Mesothelial cell of epicardium (in vitro differentiated cells): Measurements from ENCODE around the gene MSRB3. TPM values are rescaled to one million over a fixed set of nuclear protein-coding genes. Genes with fewer than 3 reads are reported as not detected.

Source experiments
- DNase-seq, 2 experiments: peaks; one replicate each; pipeline ENCODE4 v3.0.0; 2021; ENCODE audit warnings: low spot score in 2 of 2; ENCODE audit not compliant: unreplicated experiment in 2 of 2
- H3K27ac Mint-ChIP-seq: 2 replicates; pipeline ENCODE4 v1.8.0; 2021; ENCODE audit warnings: mixed read lengths
- H3K27me3 Mint-ChIP-seq: 2 replicates; pipeline ENCODE4 v1.8.0; 2021; ENCODE audit warnings: low read depth, mixed read lengths
- H3K36me3 Mint-ChIP-seq: 2 replicates; pipeline ENCODE4 v1.8.0; 2021; ENCODE audit warnings: mixed read lengths
- H3K4me1 Mint-ChIP-seq: 2 replicates; pipeline ENCODE4 v1.8.0; 2021; ENCODE audit warnings: mixed read lengths
- H3K4me3 Mint-ChIP-seq: 2 replicates; pipeline ENCODE4 v1.8.0; 2021; ENCODE audit warnings: mild to moderate bottlenecking, moderate library complexity, mixed read lengths
- H3K9me3 Mint-ChIP-seq: 2 replicates; pipeline ENCODE4 v1.8.0; 2021; ENCODE audit warnings: mixed read lengths
- total RNA-seq: library from RNA; stranded (reverse); gene quantifications from 3 replicates; pipeline ENCODE4 v1.2.1, GENCODE V29; 2021
- TF ChIP-seq, protein P1 (sequence below): fragments of 200-600 bp; sonication (generic); IDR thresholded peaks from one replicate; pipeline ENCODE4 v1.5.0; 2021; ENCODE audit warnings: antibody characterized with exemption; ENCODE audit not compliant: unreplicated experiment

MSRB3 gene
- total RNA-seq, 1 donor from 2014 or later, result 20.4 TPM

DNA sequence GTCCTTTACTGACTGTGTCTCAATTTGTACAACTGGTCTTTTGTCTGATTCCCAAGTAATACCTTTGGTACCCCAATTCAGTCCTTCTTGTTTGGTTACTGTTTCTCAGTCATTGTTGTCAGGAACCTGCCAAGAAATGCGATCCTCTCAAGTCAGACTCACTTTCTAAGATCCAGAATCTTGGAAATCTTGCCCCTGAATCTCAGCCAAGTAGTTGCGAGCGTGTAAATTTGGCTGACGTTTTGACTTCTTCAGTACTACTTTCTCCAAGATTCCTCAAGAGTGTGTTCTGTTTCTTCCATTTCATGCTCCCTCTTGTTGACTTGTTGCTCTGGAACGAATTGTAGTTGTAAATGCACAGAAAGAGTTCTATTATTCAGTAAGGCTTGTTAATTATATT is 114.0 kb downstream of the MSRB3 start:
- Mint-ChIP-seq H3K36me3 (peaks cover 26% of the 10 kb centered on the region), H3K27ac (no peak overlapping the region), H3K27me3 (no peaks in the 10 kb centered on the region), H3K4me1 (peaks cover 43% of the 10 kb centered on the region), H3K9me3 (peaks cover 27% of the 10 kb centered on the region), H3K4me3 (no peak overlapping the region)
- TF ChIP-seq, protein P1, sequence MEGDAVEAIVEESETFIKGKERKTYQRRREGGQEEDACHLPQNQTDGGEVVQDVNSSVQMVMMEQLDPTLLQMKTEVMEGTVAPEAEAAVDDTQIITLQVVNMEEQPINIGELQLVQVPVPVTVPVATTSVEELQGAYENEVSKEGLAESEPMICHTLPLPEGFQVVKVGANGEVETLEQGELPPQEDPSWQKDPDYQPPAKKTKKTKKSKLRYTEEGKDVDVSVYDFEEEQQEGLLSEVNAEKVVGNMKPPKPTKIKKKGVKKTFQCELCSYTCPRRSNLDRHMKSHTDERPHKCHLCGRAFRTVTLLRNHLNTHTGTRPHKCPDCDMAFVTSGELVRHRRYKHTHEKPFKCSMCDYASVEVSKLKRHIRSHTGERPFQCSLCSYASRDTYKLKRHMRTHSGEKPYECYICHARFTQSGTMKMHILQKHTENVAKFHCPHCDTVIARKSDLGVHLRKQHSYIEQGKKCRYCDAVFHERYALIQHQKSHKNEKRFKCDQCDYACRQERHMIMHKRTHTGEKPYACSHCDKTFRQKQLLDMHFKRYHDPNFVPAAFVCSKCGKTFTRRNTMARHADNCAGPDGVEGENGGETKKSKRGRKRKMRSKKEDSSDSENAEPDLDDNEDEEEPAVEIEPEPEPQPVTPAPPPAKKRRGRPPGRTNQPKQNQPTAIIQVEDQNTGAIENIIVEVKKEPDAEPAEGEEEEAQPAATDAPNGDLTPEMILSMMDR, result no peak
- no peak for DNase-seq

DNA sequence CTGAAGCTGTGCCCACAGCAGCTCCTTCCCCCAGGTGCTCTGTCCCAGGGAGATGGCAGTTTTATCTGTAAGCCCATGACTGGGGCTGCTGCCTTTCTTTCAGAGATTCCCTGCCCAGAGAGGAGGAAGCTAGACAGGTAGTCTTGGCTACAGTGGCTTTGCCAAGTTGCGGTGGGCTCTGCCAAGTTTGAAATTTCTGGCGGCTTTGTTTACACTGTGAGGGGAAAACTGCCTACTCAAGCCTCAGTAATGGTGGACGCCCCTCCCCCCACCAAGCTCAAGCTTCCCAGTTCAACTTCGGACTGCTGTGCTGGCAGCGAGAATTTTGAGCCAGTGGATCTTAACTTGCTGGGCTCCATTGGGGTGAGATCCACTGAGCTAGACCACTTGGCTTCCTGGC is 124.7 kb downstream of the MSRB3 start:
- TF ChIP-seq, protein P1, result no peak
- Mint-ChIP-seq H3K9me3 (peaks cover 60% of the 10 kb centered on the region), H3K36me3 (peaks cover 52% of the 10 kb centered on the region), H3K4me1 (peaks cover 3% of the 10 kb centered on the region), H3K27me3 (no peaks in the 10 kb centered on the region), H3K27ac (no peak overlapping the region), H3K4me3 (no peak overlapping the region)
- no peak for DNase-seq

DNA sequence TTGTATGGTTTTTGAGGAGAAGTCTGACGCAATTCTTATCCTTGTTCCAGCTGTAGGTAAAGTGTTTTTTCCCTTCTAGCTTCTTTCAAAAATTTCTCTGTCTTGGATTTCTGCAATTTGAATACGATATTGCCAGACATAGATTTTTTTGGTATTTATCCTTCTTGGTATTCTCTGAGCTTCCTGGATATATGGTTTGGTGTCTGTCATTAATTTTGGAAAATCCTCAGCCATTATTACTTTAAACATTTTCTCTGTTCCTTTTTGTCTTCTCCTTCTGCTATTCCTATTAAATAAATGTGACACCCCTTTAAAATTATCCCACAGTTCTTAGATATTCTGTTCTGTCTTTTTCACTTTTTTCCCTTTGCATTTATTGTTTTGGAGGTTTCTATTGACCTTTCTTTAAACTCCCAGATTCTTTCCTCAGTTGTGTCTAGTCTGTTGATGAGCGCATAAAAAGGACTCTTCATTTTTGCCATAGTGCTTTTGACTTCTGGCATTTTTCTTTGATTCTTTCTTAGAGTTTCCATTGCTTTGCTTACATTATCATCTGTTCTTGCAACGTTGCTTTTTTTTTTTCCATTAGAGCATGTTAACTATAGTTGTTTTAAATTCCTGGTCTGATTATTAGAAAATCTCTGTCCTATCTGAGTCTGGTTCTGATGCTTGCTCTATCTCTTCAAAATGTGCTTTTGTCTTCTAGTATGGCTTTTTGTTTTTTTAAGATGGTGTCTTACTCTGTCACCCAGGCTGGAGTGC is 129.1 kb downstream of the MSRB3 start:
- no peak for DNase-seq
- Mint-ChIP-seq H3K9me3 (peaks cover 20% of the 10 kb centered on the region), H3K4me3 (no peak overlapping the region), H3K27me3 (no peaks in the 10 kb centered on the region), H3K27ac (no peak overlapping the region), H3K4me1 (peaks cover 10% of the 10 kb centered on the region), H3K36me3 (peaks cover 13% of the 10 kb centered on the region)
- TF ChIP-seq, protein P1, result no peak

DNA sequence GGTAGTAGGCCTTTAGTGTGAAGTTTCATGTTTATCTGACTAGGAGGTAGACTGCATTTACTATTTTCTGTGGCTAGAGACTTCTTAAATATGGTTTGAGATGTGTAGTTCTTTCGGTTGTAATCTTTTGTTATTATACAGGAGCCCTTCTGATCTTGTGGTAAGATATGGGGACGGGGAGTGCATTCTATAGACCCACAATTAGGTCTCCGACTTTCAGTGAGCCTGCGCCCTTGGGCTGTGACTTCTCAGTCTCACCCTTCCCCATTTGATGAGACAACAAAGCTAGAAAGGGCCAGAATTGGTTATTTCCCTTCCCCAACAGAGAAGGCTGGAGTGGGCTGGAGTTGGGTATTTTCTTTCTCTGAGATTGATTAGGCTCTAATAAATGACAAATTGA is 130.0 kb downstream of the MSRB3 start:
- no peak for DNase-seq
- Mint-ChIP-seq H3K4me1 (peaks cover 10% of the 10 kb centered on the region), H3K9me3 (peaks cover 20% of the 10 kb centered on the region), H3K27ac (no peak overlapping the region), H3K36me3 (peaks cover 13% of the 10 kb centered on the region), H3K4me3 (no peak overlapping the region), H3K27me3 (no peaks in the 10 kb centered on the region)
- TF ChIP-seq, protein P1, result no peak

DNA sequence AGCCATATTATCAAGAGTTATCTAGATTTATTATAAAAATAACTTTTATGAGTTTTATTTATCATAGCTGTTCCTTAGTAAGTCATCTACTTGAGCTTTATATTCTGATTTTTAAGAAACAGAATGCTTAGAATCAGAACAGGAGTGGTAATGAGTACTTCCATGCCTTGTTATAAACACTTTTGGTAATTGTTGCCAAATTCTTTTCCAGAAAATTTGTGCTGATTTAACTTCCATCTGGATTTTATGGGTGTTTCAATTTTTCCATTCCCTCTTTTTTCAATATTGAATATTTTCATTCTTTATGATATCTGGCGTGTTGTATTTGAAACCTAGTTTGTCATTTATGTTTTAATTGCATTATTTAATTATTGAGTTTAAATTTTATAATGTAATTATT is 131.2 kb downstream of the MSRB3 start:
- TF ChIP-seq, protein P1, result no peak
- no peak for DNase-seq
- Mint-ChIP-seq H3K9me3 (peaks cover 20% of the 10 kb centered on the region), H3K36me3 (peaks cover 11% of the 10 kb centered on the region), H3K27ac (no peak overlapping the region), H3K4me3 (no peak overlapping the region), H3K4me1 (peaks cover 7% of the 10 kb centered on the region), H3K27me3 (no peaks in the 10 kb centered on the region)
